GM23248 (cell line): ENCODE data around the gene P3R3URF. TPM values are rescaled to one million over a fixed set of nuclear protein-coding genes. Genes with fewer than 3 reads are reported as not detected.
"Not testable (repeated sequence)": the region's sequence is repeated elsewhere in the genome, so short reads cannot be mapped to it uniquely, and the experiment has no call there.

Experiments used
- DNase-seq: peaks from one replicate; pipeline ENCODE4 v3.0.0-alpha.2; 2015
- H2AFZ ChIP-seq: fragments of 200-600 bp; sonication (generic); 2 replicates; pipeline ENCODE4 v1.6.1; 2016; ENCODE audit warnings: antibody characterized with exemption
- H3F3A ChIP-seq: fragments of 200-600 bp; sonication (generic); 2 replicates; pipeline ENCODE4 v1.6.1; 2016; ENCODE audit warnings: mild to moderate bottlenecking, antibody characterized with exemption, mixed run types; ENCODE audit not compliant: insufficient read depth
- H3K27ac ChIP-seq: fragments of 200-600 bp; sonication (generic); 2 replicates; pipeline ENCODE4 v1.5.1; 2016; ENCODE audit warnings: mild to moderate bottlenecking
- H3K27me3 ChIP-seq: fragments of 200-600 bp; sonication (generic); replicated peaks from 2 replicates; pipeline ENCODE4 v1.6.1; 2016; ENCODE audit warnings: mild to moderate bottlenecking; ENCODE audit not compliant: insufficient read depth
- H3K36me3 ChIP-seq: fragments of 200-600 bp; sonication (generic); 2 replicates; pipeline ENCODE4 v1.6.1; 2016; ENCODE audit warnings: low read depth, mild to moderate bottlenecking
- H3K4me1 ChIP-seq: fragments of 200-600 bp; sonication (generic); 2 replicates; pipeline ENCODE4 v1.6.1; 2016; ENCODE audit warnings: mild to moderate bottlenecking; ENCODE audit not compliant: insufficient read depth
- H3K4me2 ChIP-seq: fragments of 200-600 bp; sonication (generic); one replicate; pipeline ENCODE4 v1.6.1; 2016; ENCODE audit warnings: mild to moderate bottlenecking; ENCODE audit not compliant: unreplicated experiment
- H3K4me3 ChIP-seq: fragments of 200-600 bp; sonication (generic); 2 replicates; pipeline ENCODE4 v1.5.1; 2016; ENCODE audit warnings: mild to moderate bottlenecking
- H3K79me2 ChIP-seq: fragments of 200-600 bp; sonication (generic); 2 replicates; pipeline ENCODE4 v1.6.1; 2016; ENCODE audit warnings: mild to moderate bottlenecking; ENCODE audit not compliant: insufficient read depth
- H3K9ac ChIP-seq: fragments of 200-600 bp; sonication (generic); 2 replicates; pipeline ENCODE4 v1.6.1; 2016; ENCODE audit warnings: mild to moderate bottlenecking
- H3K9me2 ChIP-seq: fragments of 200-600 bp; sonication (generic); 2 replicates; pipeline ENCODE4 v1.6.1; 2016; ENCODE audit warnings: mixed run types, mild to moderate bottlenecking, moderate library complexity; ENCODE audit not compliant: insufficient read depth
- H3K9me3 ChIP-seq: fragments of 200-600 bp; sonication (generic); one replicate; pipeline ENCODE4 v1.6.1; 2017; ENCODE audit warnings: low read depth
- H4K20me1 ChIP-seq: fragments of 200-600 bp; sonication (generic); 2 replicates; pipeline ENCODE4 v1.6.0; 2016; ENCODE audit not compliant: insufficient read depth
- EZH2 ChIP-seq: fragments of 200-600 bp; sonication (generic); IDR thresholded peaks from 2 replicates; pipeline ENCODE4 v1.6.1; 2018; ENCODE audit warnings: antibody characterized with exemption, mild to moderate bottlenecking; ENCODE audit not compliant: insufficient read depth, poor library complexity, severe bottlenecking
- EZH2phosphoT487 ChIP-seq: fragments of 200-600 bp; sonication (generic); IDR thresholded peaks from 2 replicates; pipeline ENCODE4 v1.6.1; 2018; ENCODE audit warnings: antibody characterized with exemption, moderate library complexity, mild to moderate bottlenecking, low read depth; ENCODE audit not compliant: insufficient read depth
- WGBS, 2 experiments: methylation state at CpG; one replicate each; pipeline ENCODE4 v1.1.6; 2015 to 2017; ENCODE audit warnings: low lambda C conversion rate in 2 of 2, low coverage in 1 of 2; ENCODE audit errors: missing lambda C conversion rate in 2 of 2; 5-methylcytosine and 5-hydroxymethylcytosine counted together
- in situ Hi-C: fragments of 300-500 bp; cut with MboI; formaldehyde crosslinking; loops from 2 replicates; pipeline ENCODE4 v1.15.0; 2020
- polyA plus RNA-seq: library from polyadenylated mRNA; unstranded; fragments of >200 nt; fragmentation: Nextera tagmentation; extraction: Ambion mirVana; gene quantifications from 2 replicates; pipeline ENCODE4 v1.2.1, GENCODE V29; 2016
- total RNA-seq: library from RNA; depleted of rRNA; stranded (reverse); fragments of >200 nt; shearing (Covaris generic); gene quantifications from 2 replicates; pipeline ENCODE4 v1.2.3, GENCODE V29; 2014; rRNA removed

The P3R3URF gene
- not detected in 2 replicates for total RNA-seq
- polyA plus RNA-seq: not detected in 2 replicates

- H3F3A ChIP-seq: no peaks in the 10 kb centered on the region
- no peaks in the 10 kb centered on the region for H3K36me3 ChIP-seq
- H2AFZ ChIP-seq: peak within 1 kb of the TSS; percentile 71
- no peaks in the 10 kb centered on the region for H4K20me1 ChIP-seq
- no peak within 1 kb of the TSS for H3K27ac ChIP-seq
- no peaks in the 10 kb centered on the region for H3K9me3 ChIP-seq
- no peaks in the 10 kb centered on the region for H3K27me3 ChIP-seq
- no peaks in the 10 kb centered on the region for H3K79me2 ChIP-seq
- no peaks in the 10 kb centered on the region for H3K9me2 ChIP-seq
- TF ChIP-seq EZH2phosphoT487 (no peak), EZH2 (no peak)
- in situ Hi-C loops: loop anchor here (5.0 kb wide), 1 partner anchor 139 kb away; no protein-coding TSS in a partner anchor
- no peak within 1 kb of the TSS for H3K9ac ChIP-seq
- H3K4me2 ChIP-seq: no peak within 1 kb of the TSS
- DNase-seq: no peak
- 91 to 92% methylated on average over 12 to 13 of the region's 13 CpGs for WGBS, 2 experiments
- peaks cover 24% of the 10 kb centered on the region for H3K4me1 ChIP-seq
- H3K4me3 ChIP-seq: no peak within 1 kb of the TSS
Measured at GRCh38 chr1:46176211-46176865, at the start of gene P3R3URF. P3R3URF (minus strand) TSS chr1:46176488; CDS start chr1:46176471, 17 bp downstream.

- Histone ChIP-seq H3K27ac (no peak overlapping the region), H4K20me1 (no peaks in the 10 kb centered on the region), H3K4me2 (no peak overlapping the region), H3K9me3 (no peaks in the 10 kb centered on the region), H3K9ac (no peak overlapping the region), H3K27me3 (no peaks in the 10 kb centered on the region), H2AFZ (no peak overlapping the region), H3K36me3 (no peaks in the 10 kb centered on the region), H3K9me2 (no peaks in the 10 kb centered on the region), H3K79me2 (no peaks in the 10 kb centered on the region), H3K4me3 (no peak overlapping the region), H3K4me1 (peaks cover 4% of the 10 kb centered on the region; the same call in 1 of the 2 replicates), H3F3A (no peaks in the 10 kb centered on the region)
- DNase-seq: no peak
- in situ Hi-C loops: no loop called here
- WGBS, 2 experiments: 92 to 99% methylated on average over 4 of the region's 4 CpGs
- no peak for TF ChIP-seq EZH2
- TF ChIP-seq EZH2phosphoT487: no peak
Measured at GRCh38 chr1:46224966-46225365, 48.7 kb upstream of the P3R3URF start.

DNA sequence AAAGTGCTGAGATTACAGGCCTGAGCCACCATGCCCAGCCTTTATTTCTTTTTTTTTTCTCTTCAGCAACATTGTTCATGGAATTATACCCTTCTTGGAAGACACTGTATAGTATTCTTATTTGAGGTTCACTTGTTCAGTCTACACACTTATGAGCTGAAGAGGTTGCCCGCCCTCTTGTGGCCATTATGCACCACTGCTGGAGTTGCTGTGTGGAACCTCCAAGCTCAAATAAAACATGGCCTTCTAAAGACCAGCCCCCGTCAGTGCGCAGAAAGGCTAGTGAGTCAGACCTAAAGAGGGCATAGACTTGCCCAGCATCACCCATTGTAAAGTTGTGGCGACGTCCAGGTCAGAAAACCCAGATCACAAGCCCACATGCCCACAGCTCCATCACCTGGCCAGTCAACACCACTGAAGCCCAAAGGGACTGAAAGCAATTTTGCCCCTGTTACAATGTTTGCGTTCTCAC, 47.2 kb upstream of the P3R3URF start:
- H3K27ac ChIP-seq: no peak overlapping the region
- H3K9ac ChIP-seq: no peak overlapping the region
- no peak overlapping the region for H3K4me3 ChIP-seq
- H3K36me3 ChIP-seq: no peaks in the 10 kb centered on the region
- no peaks in the 10 kb centered on the region for H3K27me3 ChIP-seq
- WGBS, 2 experiments: 7 to 13% methylated on average over 6 of the region's 6 CpGs
- no peaks in the 10 kb centered on the region for H3K9me2 ChIP-seq
- in situ Hi-C loops: no loop called here
- H3K4me1 ChIP-seq: peaks cover 4% of the 10 kb centered on the region; the same call in 1 of the 2 replicates
- H3K9me3 ChIP-seq: no peaks in the 10 kb centered on the region
- no peaks in the 10 kb centered on the region for H4K20me1 ChIP-seq
- H2AFZ ChIP-seq: peak overlapping the region; percentile 71
- no peak overlapping the region for H3K4me2 ChIP-seq
- DNase-seq: peak; percentile 92
- no peak for TF ChIP-seq EZH2phosphoT487
- no peak for TF ChIP-seq EZH2
- no peaks in the 10 kb centered on the region for H3F3A ChIP-seq
- no peaks in the 10 kb centered on the region for H3K79me2 ChIP-seq

- H3K4me2 ChIP-seq, H3K27ac ChIP-seq, H3K9me3 ChIP-seq, DNase-seq, in situ Hi-C loops, H3K4me1 ChIP-seq, H3K4me3 ChIP-seq, H3K9me2 ChIP-seq, H3K9ac ChIP-seq, H3K79me2 ChIP-seq, H3K27me3 ChIP-seq, H3F3A ChIP-seq, H2AFZ ChIP-seq, H4K20me1 ChIP-seq, H3K36me3 ChIP-seq: not testable (repeated sequence)
- 77 to 80% methylated on average over 11 of the region's 11 CpGs for WGBS, 2 experiments
Measured at GRCh38 chr1:46223055-46223454, 46.8 kb upstream of the P3R3URF start.

- in situ Hi-C loops: no loop called here
Measured at GRCh38 chr1:46221749-46222148, 45.5 kb upstream of the P3R3URF start.

More at GRCh38 chr1:46221749-46222148, 45.5 kb upstream of the P3R3URF start:
- Histone ChIP-seq H3K79me2 (no peaks in the 10 kb centered on the region), H3K36me3 (no peaks in the 10 kb centered on the region), H3K27ac (no peak overlapping the region), H2AFZ (no peak overlapping the region), H3K27me3 (no peaks in the 10 kb centered on the region), H3K4me2 (no peak overlapping the region), H3K9ac (no peak overlapping the region), H3K4me3 (no peak overlapping the region), H3K9me2 (no peaks in the 10 kb centered on the region), H4K20me1 (no peaks in the 10 kb centered on the region), H3K9me3 (no peaks in the 10 kb centered on the region), H3K4me1 (peaks cover 4% of the 10 kb centered on the region; the same call in 1 of the 2 replicates), H3F3A (no peaks in the 10 kb centered on the region)
- 70 to 75% methylated on average over 4 of the region's 4 CpGs for WGBS, 2 experiments
- no peak for TF ChIP-seq EZH2
- no peak for TF ChIP-seq EZH2phosphoT487
- DNase-seq: no peak
